Ishikawa (cell line): ENCODE results near the gene NPSR1.

Experiments used
- CEBPB ChIP-seq: IDR thresholded peaks from 2 replicates; pipeline ENCODE4 v1.6.1; 2012
- CREB1 ChIP-seq: IDR thresholded peaks from 2 replicates; pipeline ENCODE4 v1.6.1; 2012; ENCODE audit warnings: low read depth
- EGR1 ChIP-seq: IDR thresholded peaks from 2 replicates; pipeline ENCODE4 v1.6.1; 2012
- EP300 ChIP-seq: IDR thresholded peaks from 2 replicates; pipeline ENCODE4 v1.6.1; 2012; ENCODE audit warnings: borderline replicate concordance
- FOXM1 ChIP-seq: IDR thresholded peaks from 2 replicates; pipeline ENCODE4 v1.6.1; 2012; ENCODE audit warnings: low read depth, borderline replicate concordance
- MAX ChIP-seq: IDR thresholded peaks from 2 replicates; pipeline ENCODE4 v1.6.1; 2012
- NFIC ChIP-seq: IDR thresholded peaks from 2 replicates; pipeline ENCODE4 v1.6.1; 2012
- RAD21 ChIP-seq: IDR thresholded peaks from 2 replicates; pipeline ENCODE4 v1.6.1; 2012; ENCODE audit warnings: low read depth
- REST ChIP-seq: IDR thresholded peaks from 2 replicates; pipeline ENCODE4 v1.6.1; 2012; ENCODE audit warnings: low read depth, mild to moderate bottlenecking
- TAF1 ChIP-seq: IDR thresholded peaks from 2 replicates; pipeline ENCODE4 v1.6.1; 2012; ENCODE audit warnings: low read depth, mild to moderate bottlenecking
- TCF12 ChIP-seq: IDR thresholded peaks from 2 replicates; pipeline ENCODE4 v1.6.1; 2012; ENCODE audit warnings: low read depth
- TEAD4 ChIP-seq: IDR thresholded peaks from 2 replicates; pipeline ENCODE4 v1.6.1; 2012
- USF1 ChIP-seq: IDR thresholded peaks from 2 replicates; pipeline ENCODE4 v1.6.1; 2012
- YY1 ChIP-seq: IDR thresholded peaks from 2 replicates; pipeline ENCODE4 v1.6.1; 2012; ENCODE audit warnings: low read depth
- ZBTB7A ChIP-seq: IDR thresholded peaks from 2 replicates; pipeline ENCODE4 v1.6.1; 2012; ENCODE audit warnings: low read depth

Gene NPSR1

GRCh38 chr7:34751725-34752643 is 94.0 kb downstream of the NPSR1 start:
- no peak for TF ChIP-seq TEAD4
- no peak for TF ChIP-seq NFIC
- TF ChIP-seq CREB1: no peak
- TF ChIP-seq TCF12: no peak
- no peak for TF ChIP-seq MAX
- no peak for TF ChIP-seq EGR1

- TF ChIP-seq RAD21: no peak
- TF ChIP-seq CEBPB: no peak
- no peak for TF ChIP-seq MAX
- no peak for TF ChIP-seq ZBTB7A
- TF ChIP-seq NFIC: no peak
- no peak for TF ChIP-seq YY1
- no peak for TF ChIP-seq EGR1
- no peak for TF ChIP-seq CREB1
- no peak for TF ChIP-seq TEAD4
- TF ChIP-seq TCF12: no peak
- no peak for TF ChIP-seq REST
- TF ChIP-seq TAF1: no peak
- TF ChIP-seq EP300: no peak
- TF ChIP-seq USF1: no peak
- TF ChIP-seq FOXM1: no peak
Measured at GRCh38 chr7:34752929-34753328, 94.9 kb downstream of the NPSR1 start.

GRCh38 chr7:34755008-34755407 is 97.0 kb downstream of the NPSR1 start:
- no peak for TF ChIP-seq USF1
- TF ChIP-seq TEAD4: no peak
- no peak for TF ChIP-seq YY1

- TF ChIP-seq TCF12: peak; percentile 88
- peak; percentile 88 for TF ChIP-seq EP300
- peak; percentile 12; the same call in 1 of the 2 replicates for TF ChIP-seq MAX
- no peak for TF ChIP-seq YY1
- TF ChIP-seq NFIC: peak; percentile 70
- no peak for TF ChIP-seq ZBTB7A
- peak; percentile 65; the same call in 1 of the 2 replicates for TF ChIP-seq FOXM1
- no peak for TF ChIP-seq TAF1
- no peak for TF ChIP-seq USF1
- TF ChIP-seq CEBPB: peak; percentile 96
- TF ChIP-seq EGR1: peak; percentile 48; the same call in 1 of the 2 replicates
- peak; percentile 77 for TF ChIP-seq TEAD4
Measured at GRCh38 chr7:34756025-34756437, 98.0 kb downstream of the NPSR1 start.

GRCh38 chr7:34756691-34757090 is 98.7 kb downstream of the NPSR1 start:
- TF ChIP-seq RAD21 (no peak), EP300 (no peak), TAF1 (no peak), USF1 (no peak), TEAD4 (no peak), REST (no peak), FOXM1 (no peak), NFIC (0 out of 2 replicates have a peak, but pooled peaks have one; percentile 23), CREB1 (no peak)
